Endothelial cell of umbilical vein (primary cell): Measurements from ENCODE around the gene VAV2.

Experiments used
- JUN ChIP-seq: IDR thresholded peaks from 2 replicates; pipeline ENCODE4 v1.6.1; 2011; ENCODE audit warnings: borderline replicate concordance, low read depth; ENCODE audit not compliant: insufficient read length, insufficient read depth
- POLR2A ChIP-seq: IDR thresholded peaks from 2 replicates; pipeline ENCODE4 v1.6.1; 2012; ENCODE audit warnings: low read depth, mild to moderate bottlenecking, control low read depth, low read length
- TF ChIP-seq, protein P1 (sequence below), 2 donors: IDR thresholded peaks; 1 replicate in 1 of 2; 2 replicates in 1 of 2; pipeline ENCODE4 v1.5.1; 2011; ENCODE audit warnings: low read length in 2 of 2, mild to moderate bottlenecking in 2 of 2, moderate library complexity in 2 of 2, control low read depth in 1 of 2, inconsistent platforms in 1 of 2, low read depth in 1 of 2; ENCODE audit not compliant: insufficient read depth in 1 of 2; ENCODE audit errors: extremely low read depth in 1 of 2

DNA sequence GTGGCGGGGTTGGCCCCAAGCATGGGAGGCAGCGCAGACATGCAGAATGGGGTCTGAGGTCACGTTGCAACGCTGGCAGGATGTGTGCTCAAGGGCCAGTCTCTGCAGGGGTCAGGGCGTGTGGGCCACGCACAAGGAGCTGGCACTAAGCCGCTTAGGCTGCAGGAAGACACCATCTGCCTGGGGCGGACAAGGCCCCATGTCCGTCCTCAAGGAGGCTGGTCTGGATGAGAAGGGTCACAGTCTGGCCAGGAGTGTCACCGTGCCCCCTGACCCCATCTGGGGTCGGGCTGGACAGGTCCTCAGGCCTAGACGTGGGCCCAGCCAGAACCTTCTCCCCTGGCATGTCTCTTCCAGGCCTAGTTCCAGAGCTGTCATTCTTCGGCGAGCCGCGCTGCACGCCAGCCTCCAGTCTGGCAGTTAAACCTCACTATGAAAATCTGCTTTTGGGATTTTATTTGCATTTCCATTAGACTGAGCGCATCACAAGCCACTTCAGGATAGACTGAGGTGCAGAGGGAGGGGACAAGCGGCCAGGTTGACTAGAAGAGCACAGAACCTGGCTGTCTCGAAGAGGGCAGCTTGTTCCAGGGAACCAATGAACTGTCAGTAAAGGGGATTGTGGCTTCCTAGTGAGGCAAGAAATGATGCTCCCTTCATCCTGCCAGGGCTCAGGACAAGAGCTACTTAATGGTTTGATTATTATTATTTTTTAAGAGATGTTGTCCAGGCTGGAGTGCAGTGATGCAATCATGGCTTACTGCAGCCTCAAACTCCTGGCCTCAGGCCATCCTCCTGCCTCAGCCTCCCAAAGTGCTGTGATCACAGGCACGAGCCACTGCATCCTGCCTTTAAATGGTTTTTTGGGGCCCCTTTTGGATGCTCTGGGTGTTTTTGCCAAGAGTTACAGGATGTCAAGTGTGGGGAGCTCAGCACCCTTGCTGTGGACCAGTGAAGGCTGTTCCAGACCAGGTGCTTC is 37.4 kb upstream of the VAV2 start:
- no peak for TF ChIP-seq JUN
- TF ChIP-seq POLR2A = peak; percentile 41
- TF ChIP-seq, protein P1, sequence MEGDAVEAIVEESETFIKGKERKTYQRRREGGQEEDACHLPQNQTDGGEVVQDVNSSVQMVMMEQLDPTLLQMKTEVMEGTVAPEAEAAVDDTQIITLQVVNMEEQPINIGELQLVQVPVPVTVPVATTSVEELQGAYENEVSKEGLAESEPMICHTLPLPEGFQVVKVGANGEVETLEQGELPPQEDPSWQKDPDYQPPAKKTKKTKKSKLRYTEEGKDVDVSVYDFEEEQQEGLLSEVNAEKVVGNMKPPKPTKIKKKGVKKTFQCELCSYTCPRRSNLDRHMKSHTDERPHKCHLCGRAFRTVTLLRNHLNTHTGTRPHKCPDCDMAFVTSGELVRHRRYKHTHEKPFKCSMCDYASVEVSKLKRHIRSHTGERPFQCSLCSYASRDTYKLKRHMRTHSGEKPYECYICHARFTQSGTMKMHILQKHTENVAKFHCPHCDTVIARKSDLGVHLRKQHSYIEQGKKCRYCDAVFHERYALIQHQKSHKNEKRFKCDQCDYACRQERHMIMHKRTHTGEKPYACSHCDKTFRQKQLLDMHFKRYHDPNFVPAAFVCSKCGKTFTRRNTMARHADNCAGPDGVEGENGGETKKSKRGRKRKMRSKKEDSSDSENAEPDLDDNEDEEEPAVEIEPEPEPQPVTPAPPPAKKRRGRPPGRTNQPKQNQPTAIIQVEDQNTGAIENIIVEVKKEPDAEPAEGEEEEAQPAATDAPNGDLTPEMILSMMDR (IDR thresholded peaks at IDR 0.05; ENCODE audit: extremely low read depth in 1 of 2, insufficient read depth in 1 of 2, low read depth in 1 of 2, low read length in 2 of 2) = no peak
